Neural cell (in vitro differentiated cells): Measurements from ENCODE around the gene RCL1. TPM values are rescaled to one million over a fixed set of nuclear protein-coding genes. Genes with fewer than 3 reads are reported as not detected.

Source experiments
- H2AFZ ChIP-seq: fragments of 200-600, 300-800 bp; sonication (generic), shearing (Covaris generic); 2 replicates; pipeline ENCODE4 v1.6.0; 2014; ENCODE audit warnings: low read depth, mild to moderate bottlenecking, antibody characterized with exemption, low read length, moderate library complexity
- H3F3A ChIP-seq: fragments of 200-600 bp; shearing (Covaris generic); 2 replicates; pipeline ENCODE4 v1.6.1; 2016; ENCODE audit warnings: mild to moderate bottlenecking, moderate library complexity, mixed read lengths, antibody characterized with exemption, low read length; ENCODE audit not compliant: insufficient read depth, poor library complexity, severe bottlenecking
- H3K27ac ChIP-seq: fragments of 200-600, 300-800 bp; sonication (generic), shearing (Covaris generic); 2 replicates; pipeline ENCODE4 v1.5.1; 2014; ENCODE audit warnings: mild to moderate bottlenecking, low read length, moderate library complexity
- H3K27me3 ChIP-seq: fragments of 300-800, 200-600 bp; sonication (generic), shearing (Covaris generic); 2 replicates; pipeline ENCODE4 v1.6.0; 2014; ENCODE audit warnings: mild to moderate bottlenecking, low read depth, low read length, moderate library complexity; ENCODE audit not compliant: insufficient read depth
- H3K36me3 ChIP-seq: fragments of 300-800, 200-600 bp; sonication (generic), shearing (Covaris generic); 2 replicates; pipeline ENCODE4 v1.5.1; 2014; ENCODE audit warnings: mild to moderate bottlenecking, antibody characterized with exemption, low read length, moderate library complexity; ENCODE audit not compliant: insufficient read depth
- H3K4me2 ChIP-seq: fragments of 300-800, 200-600 bp; sonication (generic), shearing (Covaris generic); 2 replicates; pipeline ENCODE4 v1.6.0; 2014; ENCODE audit warnings: mild to moderate bottlenecking, low read length
- H3K4me3 ChIP-seq: fragments of 300-800, 200-600 bp; sonication (generic), shearing (Covaris generic); 2 replicates; pipeline ENCODE4 v1.5.1; 2014; ENCODE audit warnings: mild to moderate bottlenecking, low read length, moderate library complexity
- H3K79me2 ChIP-seq: fragments of 200-600 bp; shearing (Covaris generic); replicated peaks from 2 replicates; pipeline ENCODE4 v1.6.0; 2014; ENCODE audit warnings: mild to moderate bottlenecking, low read length, moderate library complexity; ENCODE audit not compliant: insufficient read depth
- H3K9ac ChIP-seq: fragments of 300-800, 200-600 bp; sonication (generic), shearing (Covaris generic); 2 replicates; pipeline ENCODE4 v1.6.1; 2016; ENCODE audit warnings: mild to moderate bottlenecking, low read length, mixed read lengths
- H3K9me2 ChIP-seq: fragments of 200-600 bp; shearing (Covaris generic); 2 replicates; pipeline ENCODE4 v1.6.1; 2016; ENCODE audit warnings: mild to moderate bottlenecking, low read length, mixed read lengths; ENCODE audit not compliant: insufficient read depth
- H3K9me3 ChIP-seq: fragments of 200-600, 300-800 bp; sonication (generic), shearing (Covaris generic); 2 replicates; pipeline ENCODE4 v1.6.1; 2016; ENCODE audit warnings: mild to moderate bottlenecking, mixed run types, low read length, moderate library complexity, mixed read lengths
- H4K20me1 ChIP-seq: fragments of 200-600 bp; shearing (Covaris generic); 2 replicates; pipeline ENCODE4 v1.6.1; 2016; ENCODE audit warnings: mild to moderate bottlenecking, mixed run types; ENCODE audit not compliant: insufficient read depth
- CTCF ChIP-seq: fragments of 450-650 bp; IDR thresholded peaks from 2 replicates; pipeline ENCODE4 v1.5.1; 2014; ENCODE audit warnings: antibody characterized with exemption, mild to moderate bottlenecking, moderate library complexity; ENCODE audit not compliant: poor library complexity, severe bottlenecking
- EP300 ChIP-seq: fragments of 450-650 bp; conservative IDR thresholded peaks from 2 replicates; pipeline ENCODE4 v1.6.1; 2014; ENCODE audit warnings: antibody characterized with exemption, mild to moderate bottlenecking, moderate library complexity; ENCODE audit not compliant: poor library complexity, severe bottlenecking
- EZH2 ChIP-seq: fragments of 200-600, 300-800 bp; shearing (Covaris generic), sonication (generic); IDR thresholded peaks from 2 replicates; pipeline ENCODE4 v1.6.1; 2014; ENCODE audit warnings: antibody characterized with exemption, low read length, borderline replicate concordance, mild to moderate bottlenecking; ENCODE audit not compliant: insufficient read depth, poor library complexity, severe bottlenecking
- MXI1 ChIP-seq: fragments of 450-650 bp; conservative IDR thresholded peaks from 2 replicates; pipeline ENCODE4 v1.6.1; 2014; ENCODE audit warnings: antibody characterized with exemption, mild to moderate bottlenecking; ENCODE audit not compliant: poor library complexity, severe bottlenecking
- POLR2AphosphoS5 ChIP-seq: IDR thresholded peaks from 2 replicates; pipeline ENCODE4 v1.6.1; 2012
- RAD21 ChIP-seq: fragments of 450-650 bp; conservative IDR thresholded peaks from 2 replicates; pipeline ENCODE4 v1.6.1; 2014; ENCODE audit warnings: antibody characterized with exemption, mild to moderate bottlenecking, moderate library complexity
- REST ChIP-seq: IDR thresholded peaks from 2 replicates; pipeline ENCODE4 v1.6.1; 2012; ENCODE audit warnings: borderline replicate concordance
- SMC3 ChIP-seq: fragments of 450-650 bp; conservative IDR thresholded peaks from 2 replicates; pipeline ENCODE4 v1.6.1; 2014; ENCODE audit warnings: antibody characterized with exemption, mild to moderate bottlenecking, moderate library complexity; ENCODE audit not compliant: poor library complexity
- TAF1 ChIP-seq: IDR thresholded peaks from 2 replicates; pipeline ENCODE4 v1.6.1; 2012; ENCODE audit warnings: low read depth
- polyA plus RNA-seq: library from polyadenylated mRNA; depleted of rRNA; stranded (reverse); fragments of >200 nt; gene quantifications from 2 replicates; pipeline ENCODE4 v1.2.3, GENCODE V29; 2014

The RCL1 gene
- polyA plus RNA-seq, 1 donor from 2014 or later: 4.2 TPM

GRCh38 chr9:4746278-4747030, 46.3 kb upstream of the RCL1 start:
- Histone ChIP-seq H3K4me3 (no peak overlapping the region), H3K27me3 (no peaks in the 10 kb centered on the region), H3F3A (no peaks in the 10 kb centered on the region), H3K4me2 (no peak overlapping the region), H3K27ac (no peak overlapping the region), H3K9me3 (no peaks in the 10 kb centered on the region), H2AFZ (no peak overlapping the region), H3K9ac (no peak overlapping the region), H3K79me2 (no peaks in the 10 kb centered on the region), H4K20me1 (no peaks in the 10 kb centered on the region), H3K9me2 (no peaks in the 10 kb centered on the region), H3K36me3 (no peaks in the 10 kb centered on the region)
- TF ChIP-seq EZH2: no peak
- no peak for TF ChIP-seq EP300
- TF ChIP-seq RAD21: no peak
- no peak for TF ChIP-seq POLR2AphosphoS5
- no peak for TF ChIP-seq SMC3
- no peak for TF ChIP-seq TAF1
- TF ChIP-seq CTCF: no peak
- no peak for TF ChIP-seq MXI1
- TF ChIP-seq REST: no peak

GRCh38 chr9:4748612-4749011, 44.1 kb upstream of the RCL1 start:
- H3K9me2 ChIP-seq: no peaks in the 10 kb centered on the region

More at GRCh38 chr9:4748612-4749011, 44.1 kb upstream of the RCL1 start:
- Histone ChIP-seq H4K20me1 (no peaks in the 10 kb centered on the region), H3K9me3 (no peaks in the 10 kb centered on the region), H3K4me2 (no peak overlapping the region), H2AFZ (no peak overlapping the region), H3K36me3 (no peaks in the 10 kb centered on the region), H3K27ac (no peak overlapping the region), H3K9ac (no peak overlapping the region), H3F3A (no peaks in the 10 kb centered on the region), H3K79me2 (no peaks in the 10 kb centered on the region), H3K4me3 (no peak overlapping the region), H3K27me3 (no peaks in the 10 kb centered on the region)
- TF ChIP-seq SMC3: no peak
- no peak for TF ChIP-seq EZH2
- TF ChIP-seq CTCF: no peak
- TF ChIP-seq TAF1: no peak
- TF ChIP-seq POLR2AphosphoS5: no peak
- no peak for TF ChIP-seq EP300
- TF ChIP-seq REST: no peak
- no peak for TF ChIP-seq MXI1
- no peak for TF ChIP-seq RAD21
